OCI-LY3 (cell line): Measurements from ENCODE around the gene B4GALT2.

Experiments used
- CTCF ChIP-seq: fragments of 200-600, 300-600 bp; sonication (generic); IDR thresholded peaks from 2 replicates; pipeline ENCODE4 v1.5.1; 2014; ENCODE audit warnings: antibody characterized with exemption, low read length, low read depth
- EZH2phosphoT487 ChIP-seq: fragments of 200-600 bp; shearing (Covaris generic); IDR thresholded peaks from 2 replicates; pipeline ENCODE4 v1.6.1; 2018; ENCODE audit warnings: antibody characterized with exemption, mixed run types, low read depth

GRCh38 chr1:43987159-43987902 is 8.3 kb downstream of the B4GALT2 start:
- no peak for TF ChIP-seq CTCF
- TF ChIP-seq EZH2phosphoT487: no peak
